Glomerular visceral epithelial cell (primary cell): ENCODE results near the gene DGKI.

Source experiments
- DNase-seq: peaks from one replicate; pipeline ENCODE4 v3.0.0-alpha.2; 2016; ENCODE audit errors: extremely low spot score

The DGKI gene

DNA sequence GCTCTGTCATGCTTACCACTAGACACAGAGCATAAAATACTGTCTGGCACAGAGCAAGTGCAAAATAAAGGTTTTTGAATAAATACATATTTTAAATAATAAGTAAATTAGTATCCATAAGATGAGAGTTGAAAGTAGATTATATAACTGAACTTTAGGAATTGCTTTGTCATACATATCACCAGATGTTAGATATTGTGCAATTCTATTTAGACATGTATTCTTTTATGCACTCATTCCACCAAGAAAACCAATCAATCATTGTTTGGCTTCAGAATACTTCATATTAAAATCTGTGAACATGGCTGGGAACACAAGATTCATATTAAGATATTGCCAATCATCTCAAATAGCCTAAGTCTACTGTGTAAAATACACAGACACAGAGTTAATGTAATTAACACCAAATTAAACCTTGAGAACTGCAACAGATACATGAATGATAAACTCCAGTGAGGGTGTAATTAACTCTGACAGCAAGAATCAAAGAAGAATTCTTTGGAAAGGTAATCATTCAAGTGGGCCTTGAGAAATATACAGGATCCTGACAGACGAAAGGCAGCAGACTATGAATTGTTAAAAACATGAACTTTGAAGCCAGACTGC, 302.2 kb downstream of the DGKI start:
- no peak for DNase-seq

DNA sequence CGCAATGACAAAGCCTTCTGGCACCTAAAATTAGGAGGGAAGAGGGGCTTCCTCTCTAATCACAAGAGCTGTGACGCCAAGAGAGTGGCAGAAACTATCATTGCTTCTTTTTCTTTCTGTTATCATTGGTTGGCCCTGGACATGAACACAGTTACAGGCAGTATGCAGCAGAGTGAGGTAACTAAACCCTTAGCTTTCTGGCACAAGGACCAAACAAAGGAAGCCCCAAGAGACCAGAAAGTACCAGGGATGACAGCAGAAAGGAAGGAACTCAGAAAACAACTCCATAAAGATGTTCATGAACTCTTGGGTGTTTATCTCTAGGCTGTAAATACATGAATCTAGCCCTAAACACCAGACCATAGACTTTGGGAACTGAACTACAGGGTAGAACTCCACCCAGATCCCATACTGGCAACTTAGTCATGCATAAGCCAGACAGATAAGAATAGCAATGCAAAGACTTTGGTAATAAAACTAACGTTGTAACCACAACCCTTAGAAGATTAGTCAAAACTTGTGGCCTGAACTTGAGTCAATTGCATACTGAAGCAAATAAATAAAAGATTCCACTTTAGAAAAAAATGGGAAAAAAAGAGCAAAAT, 307.6 kb downstream of the DGKI start:
- DNase-seq = peak; percentile 67

DNA sequence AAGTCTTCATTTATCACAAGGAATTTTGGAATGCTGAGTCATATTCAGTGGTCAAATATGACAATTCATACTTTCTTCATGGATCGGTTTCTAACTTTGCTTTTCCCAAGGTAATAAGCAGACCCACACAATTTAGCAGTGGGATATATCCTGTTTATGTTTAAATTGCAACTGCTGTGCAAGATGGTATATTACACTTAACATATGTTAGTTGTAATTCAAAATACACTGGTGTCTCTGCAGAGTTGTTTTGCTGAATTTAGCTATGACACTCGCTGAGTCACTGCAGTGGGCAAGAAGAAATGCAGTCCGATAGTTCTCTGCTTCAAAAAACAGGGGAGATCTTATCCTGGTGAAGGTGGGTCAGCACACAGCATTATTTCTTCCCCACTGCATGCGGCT, 308.4 kb downstream of the DGKI start:
- DNase-seq = peak; percentile 52

DNA sequence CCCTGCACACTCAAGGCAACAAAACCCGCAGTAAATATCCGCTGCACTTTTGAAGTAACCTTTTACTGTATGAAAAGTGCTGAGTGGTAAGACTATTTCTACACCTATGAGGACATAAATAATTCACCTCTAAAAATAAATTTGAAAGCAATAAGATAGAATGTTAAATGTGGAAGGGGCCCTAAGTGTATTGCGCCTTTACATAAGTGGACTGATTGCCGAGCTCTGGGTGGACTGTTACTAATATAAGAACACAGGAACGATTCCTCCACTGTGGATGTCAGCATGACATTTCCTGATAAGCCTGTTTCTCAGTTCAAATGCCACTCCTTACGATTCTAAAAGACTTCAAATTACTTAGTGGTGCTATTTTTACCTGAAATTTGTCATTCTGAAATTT, 311.2 kb downstream of the DGKI start:
- DNase-seq = no peak

DNA sequence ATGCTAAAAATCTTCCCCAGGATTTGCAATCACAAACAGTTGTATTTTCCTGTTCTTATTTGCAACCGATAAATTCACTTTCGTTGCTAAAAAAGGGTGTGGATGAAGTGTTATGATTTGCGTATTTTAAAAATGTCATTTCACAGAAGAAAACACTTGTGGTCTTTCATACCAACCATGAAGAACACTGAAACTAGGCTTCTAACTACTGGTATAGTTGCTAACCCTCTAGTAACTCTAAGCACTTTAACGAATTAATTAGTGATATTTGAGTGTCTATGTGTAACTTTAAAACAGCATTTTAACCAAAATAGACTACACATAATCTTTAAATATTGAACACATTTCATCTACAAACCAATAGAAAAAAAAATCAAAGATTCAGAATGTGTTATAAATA, 315.1 kb downstream of the DGKI start:
- DNase-seq = no peak

DNA sequence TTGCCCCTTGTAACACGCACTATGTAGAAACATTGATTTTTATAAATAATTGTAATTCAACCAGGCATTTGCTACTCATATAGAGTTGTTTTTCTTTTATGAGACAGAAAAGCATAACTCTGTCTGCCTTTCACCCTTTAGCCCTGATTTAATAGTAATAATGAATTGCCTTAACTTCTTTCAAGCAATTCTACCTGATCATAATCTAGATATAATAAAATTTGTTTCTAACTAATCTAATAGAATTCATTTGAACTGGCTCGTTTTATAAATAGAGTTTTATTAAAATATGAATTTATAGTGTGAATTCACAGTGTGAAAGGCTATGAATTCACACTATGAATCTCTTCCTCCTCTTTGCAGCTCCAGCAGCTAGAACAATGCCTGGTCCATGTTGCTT, 319.1 kb downstream of the DGKI start:
- no peak for DNase-seq

DNA sequence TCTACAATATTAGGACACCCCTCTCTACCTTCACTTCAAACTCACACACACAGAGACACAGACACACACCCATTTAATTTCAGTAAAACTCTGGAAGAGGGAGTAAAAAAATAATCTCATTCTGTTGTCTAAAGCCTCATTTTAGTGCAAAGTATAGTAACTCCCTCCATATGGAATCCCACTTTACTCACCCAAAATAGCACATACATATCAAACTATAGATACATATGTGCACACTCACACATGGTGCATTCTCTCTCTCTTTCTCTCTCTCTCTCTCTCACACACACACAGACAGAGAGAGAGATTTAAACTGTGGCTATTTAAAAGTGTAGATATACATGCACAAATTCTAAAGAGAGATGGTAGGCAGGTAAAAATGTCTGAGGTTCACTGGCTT, 323.6 kb downstream of the DGKI start:
- no peak for DNase-seq

DNA sequence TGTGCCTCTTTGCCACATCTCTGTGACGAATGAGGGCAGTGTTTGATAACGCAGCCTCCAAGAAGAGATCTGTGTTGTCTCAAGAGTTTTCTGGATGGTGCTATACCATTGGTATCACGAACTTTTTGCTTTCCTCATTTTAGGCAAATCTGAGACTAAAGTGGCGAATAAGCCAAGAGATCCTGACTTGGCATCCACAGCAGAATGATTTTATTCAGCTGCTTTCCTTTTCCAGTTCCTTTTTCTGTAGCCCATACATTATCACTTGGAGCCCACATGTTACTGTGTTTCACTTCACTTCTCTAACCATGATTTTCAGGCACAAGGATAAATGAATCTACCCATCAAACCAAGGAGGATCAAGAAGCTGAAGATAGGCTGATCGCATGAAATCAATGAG, 325.3 kb downstream of the DGKI start:
- DNase-seq = no peak

DNA sequence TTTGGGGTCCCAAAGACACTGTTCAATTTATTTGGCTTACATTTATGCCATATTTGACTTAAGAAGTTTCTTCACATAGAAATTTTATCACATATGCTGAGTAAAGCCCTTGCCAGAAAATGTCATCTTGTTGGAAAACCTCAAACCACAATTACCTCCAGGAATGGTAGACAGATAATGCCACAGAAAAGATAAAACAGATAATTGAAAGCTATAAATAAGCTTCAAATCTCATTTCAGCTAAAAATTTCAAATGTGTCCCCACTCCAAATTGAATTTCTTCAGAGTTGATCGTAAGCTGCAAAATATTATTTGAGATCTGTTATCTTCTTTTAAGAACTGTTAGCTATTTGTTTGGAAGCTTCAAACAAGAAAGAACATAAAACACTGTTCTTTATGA, 326.8 kb downstream of the DGKI start:
- DNase-seq = no peak

DNA sequence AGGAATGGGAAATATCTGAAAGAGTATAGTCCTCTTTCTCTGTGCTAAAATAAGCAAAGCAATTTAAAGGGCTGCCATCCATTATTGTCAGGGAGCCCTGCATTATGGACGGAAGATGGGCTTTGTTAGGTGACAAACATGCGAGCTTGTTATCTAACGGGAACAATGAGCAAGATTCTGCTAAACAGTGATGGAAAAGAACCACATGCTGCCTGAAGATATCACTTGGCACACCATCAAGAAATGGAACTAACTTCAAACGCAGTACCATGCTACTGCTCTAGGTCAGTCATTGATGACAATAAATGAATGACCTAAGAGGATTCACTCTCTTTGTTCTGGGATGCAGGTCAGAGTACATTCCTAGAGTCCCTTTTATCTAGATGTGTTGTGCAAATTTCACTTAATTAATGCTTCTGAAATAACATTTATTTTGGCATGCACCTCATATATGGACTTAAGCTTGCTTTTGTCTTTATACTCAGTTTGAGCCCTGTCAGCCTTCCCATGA, 327.5 kb downstream of the DGKI start:
- DNase-seq = no peak

DNA sequence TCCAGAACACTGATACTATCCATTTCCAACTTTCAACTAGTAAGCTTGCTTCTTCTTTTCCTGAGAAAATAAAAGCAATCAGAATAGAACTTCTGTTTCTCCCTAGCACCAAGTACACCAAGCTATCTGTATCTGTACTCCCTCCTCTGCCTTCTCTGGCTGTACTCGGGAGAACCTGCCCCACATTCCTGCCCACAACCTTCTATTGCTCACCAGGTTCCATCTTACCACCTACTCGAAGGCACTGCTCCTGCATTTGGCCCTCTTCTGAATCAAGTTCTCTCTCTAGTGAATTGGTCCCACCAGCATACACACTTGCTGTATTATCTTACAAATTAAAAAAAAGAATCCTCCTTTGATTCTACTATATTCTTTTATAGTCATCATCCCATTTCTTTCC, 333.7 kb downstream of the DGKI start:
- DNase-seq = no peak

DNA sequence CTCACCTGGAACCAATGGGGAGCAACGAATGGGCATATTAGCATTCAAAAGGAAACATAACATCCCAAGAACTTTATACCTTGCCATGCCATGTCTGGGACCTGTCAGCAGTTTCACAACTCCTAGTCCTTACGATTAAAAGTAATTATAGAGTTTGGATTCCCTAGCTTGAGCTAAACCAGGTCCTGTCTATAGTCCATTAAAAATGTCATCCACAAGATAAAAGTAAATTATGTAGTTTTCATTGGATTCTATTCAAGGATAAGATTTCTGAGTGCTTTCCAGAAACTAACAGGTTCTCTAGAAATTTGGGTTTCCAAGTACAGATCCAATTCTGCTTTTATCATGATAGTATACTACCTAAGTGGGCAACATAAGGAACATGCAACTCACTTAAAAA, 339.7 kb downstream of the DGKI start:
- DNase-seq = no peak

DNA sequence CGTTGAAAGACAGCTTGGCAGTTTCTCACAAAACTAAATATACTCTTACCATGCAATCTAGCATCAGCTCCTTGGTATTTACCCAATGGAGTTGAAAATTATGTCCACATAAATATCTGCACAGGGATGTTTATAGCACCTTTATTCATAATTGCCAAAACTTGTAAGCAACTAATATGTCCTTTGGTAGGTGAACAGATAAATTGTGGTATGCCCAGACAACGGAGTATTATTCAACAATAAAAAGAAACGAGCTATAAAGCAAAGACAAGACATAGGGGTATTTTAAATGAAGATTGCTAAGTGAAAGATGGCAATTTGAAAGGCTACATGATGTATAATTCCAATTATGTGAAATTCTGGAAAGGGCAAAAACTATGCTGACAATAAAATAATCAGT, 340.7 kb downstream of the DGKI start:
- DNase-seq = no peak

DNA sequence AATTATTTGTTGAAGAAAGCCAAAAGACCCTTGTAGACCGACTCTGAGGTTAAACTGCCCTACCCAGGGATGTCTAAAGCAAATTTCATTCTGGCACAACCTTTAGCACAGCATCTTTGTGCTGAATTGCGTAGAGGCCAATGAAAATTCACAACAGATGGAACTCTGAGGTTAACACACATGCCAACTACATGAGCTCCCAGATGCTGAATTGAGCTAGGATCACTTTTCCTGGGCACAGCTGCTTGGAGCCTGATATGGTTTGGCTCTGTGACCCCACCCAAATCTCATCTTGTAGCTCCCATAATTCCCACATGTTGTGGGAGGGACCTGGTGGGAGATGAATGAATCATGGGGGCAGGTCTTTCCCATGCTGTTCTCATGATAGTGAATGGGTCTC, 345.2 kb downstream of the DGKI start:
- no peak for DNase-seq

DNA sequence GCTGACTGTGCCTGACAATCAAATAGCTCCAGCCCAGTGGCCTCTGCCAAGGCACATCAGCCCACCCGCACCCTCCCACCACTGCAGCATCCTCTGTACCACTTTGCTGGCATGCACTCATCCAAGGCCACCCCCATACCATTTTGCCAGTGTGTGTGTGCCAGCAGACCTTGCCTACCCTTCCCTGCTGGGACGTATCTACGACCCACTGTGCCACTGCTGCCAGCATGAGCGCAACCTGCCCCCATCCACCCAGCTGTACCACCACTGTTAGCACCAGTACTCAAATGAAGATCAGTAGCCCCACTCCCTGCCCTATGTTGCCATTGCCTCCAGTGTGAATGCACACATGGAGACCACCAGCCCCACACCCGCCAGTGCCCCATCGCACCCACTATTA, 353.9 kb downstream of the DGKI start:
- no peak for DNase-seq

DNA sequence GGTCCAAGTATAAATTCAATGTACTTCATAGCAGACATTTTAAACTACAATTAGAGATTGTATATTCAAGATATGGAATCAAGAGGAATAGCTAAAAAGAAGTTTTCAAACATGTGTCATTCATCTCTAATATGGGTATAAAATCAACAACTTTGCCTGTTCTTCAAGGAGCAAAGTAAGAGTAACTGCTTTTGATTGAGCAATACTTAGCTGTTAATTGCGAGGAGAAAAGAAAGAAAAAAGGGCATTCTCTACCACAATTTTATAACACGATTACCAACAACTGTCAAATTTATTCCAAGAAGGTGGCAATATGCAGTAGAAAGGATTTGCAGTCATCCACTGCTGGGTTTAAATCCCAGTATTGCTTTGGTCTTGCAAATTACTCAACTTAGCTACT, 356.9 kb downstream of the DGKI start:
- no peak for DNase-seq

DNA sequence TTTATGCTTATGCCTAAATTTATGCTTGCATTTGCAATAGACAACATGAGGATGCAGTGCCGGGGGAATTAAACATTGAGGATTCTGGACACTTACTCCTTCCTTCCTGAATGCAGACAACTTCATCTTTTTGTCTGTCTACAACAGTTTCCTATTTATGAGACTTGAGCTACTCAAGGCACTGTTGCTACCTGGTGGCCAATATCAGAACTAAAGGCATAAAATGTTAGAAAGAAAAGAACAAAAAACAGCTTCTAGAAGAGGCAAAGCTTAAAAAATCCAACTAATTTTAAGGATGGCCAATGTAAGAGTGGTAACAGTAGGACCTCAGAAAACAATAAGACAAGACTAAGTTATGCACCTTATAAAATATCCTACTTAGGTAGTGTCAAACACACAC, 358.7 kb downstream of the DGKI start:
- no peak for DNase-seq

DNA sequence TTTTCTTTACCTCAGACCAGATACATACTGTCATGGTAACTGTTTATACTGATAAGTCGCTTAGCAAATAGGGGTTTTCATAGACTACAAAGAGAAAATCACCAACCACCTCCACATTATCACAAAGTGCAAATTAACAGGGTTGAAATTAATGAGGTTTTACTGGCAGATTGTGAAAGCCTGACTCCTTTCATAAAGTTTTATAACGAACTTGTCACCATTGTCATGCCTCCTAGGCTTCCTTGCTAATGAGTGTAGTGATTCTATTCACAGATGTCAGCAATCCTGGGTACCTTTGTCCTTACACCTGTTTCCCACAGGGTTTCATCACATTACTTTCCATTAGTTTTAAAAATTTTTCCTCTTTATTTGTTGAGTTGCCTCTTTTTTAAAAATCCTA, 361.0 kb downstream of the DGKI start:
- no peak for DNase-seq

DNA sequence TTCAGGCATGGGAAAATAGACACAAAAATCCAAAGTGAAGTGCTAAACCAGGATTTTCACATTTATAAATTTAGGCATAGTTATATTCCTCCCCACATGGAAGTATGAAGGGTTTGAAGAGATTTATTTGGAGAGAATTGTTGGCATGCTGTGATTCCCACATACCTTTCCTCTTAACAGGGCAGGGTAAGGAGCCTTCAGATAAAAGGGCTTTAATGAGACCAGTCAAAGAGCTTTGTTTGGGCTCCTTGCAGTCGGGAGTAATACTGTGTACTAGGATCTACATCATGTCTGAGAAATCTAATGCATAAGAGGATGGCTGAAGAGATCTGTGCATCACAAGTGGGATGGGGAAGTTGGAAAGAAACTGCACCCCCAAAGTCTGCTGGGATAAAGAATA, 362.4 kb downstream of the DGKI start:
- no peak for DNase-seq

DNA sequence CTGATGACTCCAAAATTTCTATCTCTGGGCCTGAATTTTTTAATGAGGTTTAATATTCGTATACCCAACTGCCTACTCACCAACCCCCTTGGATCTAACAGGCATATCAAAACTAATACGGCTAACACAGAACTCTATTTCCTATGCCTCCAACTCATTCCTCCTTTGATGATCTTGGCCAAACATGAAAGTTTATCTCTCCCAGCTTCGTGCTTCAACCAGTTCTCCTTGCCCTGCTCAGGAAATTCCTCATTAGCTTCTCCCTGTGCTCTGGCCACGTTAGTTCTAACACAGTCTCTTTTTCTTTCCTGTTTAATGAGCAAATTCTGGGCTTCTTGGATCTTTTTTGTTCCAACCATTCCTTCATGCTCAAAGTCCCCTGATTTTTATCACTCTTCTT, 364.3 kb downstream of the DGKI start:
- DNase-seq = no peak

DNA sequence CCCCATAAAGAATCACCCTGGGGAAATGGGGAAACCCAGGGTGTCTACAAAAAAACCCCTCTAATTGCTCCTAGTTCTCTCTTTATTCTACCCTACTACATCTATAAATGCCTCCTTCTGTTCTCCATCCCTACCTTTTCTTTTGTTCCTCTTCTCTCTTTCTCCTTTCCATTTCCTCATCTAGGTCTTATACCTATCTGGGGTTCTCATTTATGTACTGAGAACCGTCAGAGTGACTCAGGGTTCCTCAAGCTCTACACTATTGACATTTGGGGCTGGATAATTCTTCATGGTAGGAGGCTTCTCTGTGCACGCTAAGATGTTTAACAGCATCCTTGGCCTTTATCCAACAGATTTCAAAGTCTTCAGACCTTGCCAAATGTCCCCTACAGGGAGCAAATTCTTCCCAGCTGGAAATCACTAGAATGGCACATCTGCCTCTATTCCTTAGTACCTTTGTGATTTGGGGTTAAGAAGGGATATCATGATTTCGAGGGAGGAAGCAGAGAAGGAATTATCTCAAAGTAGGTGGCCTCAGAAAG, 365.9 kb downstream of the DGKI start:
- no peak for DNase-seq

DNA sequence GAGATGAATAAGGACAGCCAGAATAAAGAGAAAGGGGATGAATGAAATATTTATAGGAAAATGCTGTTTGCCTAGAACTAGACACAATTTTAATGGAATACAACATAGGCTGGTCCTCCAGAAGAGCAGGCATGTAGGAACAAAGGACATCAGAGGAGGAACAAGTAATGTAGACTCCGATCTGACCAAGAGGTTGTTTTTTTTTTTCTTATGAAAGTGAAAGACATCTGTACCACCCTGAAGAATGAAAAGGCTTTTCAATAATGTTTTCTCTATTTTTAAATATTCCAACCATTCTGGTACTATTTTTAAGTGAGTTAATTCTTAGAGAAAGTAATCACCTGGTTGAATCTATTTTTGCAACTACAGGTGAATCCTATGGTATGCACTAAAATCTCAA, 366.4 kb downstream of the DGKI start:
- DNase-seq = no peak

DNA sequence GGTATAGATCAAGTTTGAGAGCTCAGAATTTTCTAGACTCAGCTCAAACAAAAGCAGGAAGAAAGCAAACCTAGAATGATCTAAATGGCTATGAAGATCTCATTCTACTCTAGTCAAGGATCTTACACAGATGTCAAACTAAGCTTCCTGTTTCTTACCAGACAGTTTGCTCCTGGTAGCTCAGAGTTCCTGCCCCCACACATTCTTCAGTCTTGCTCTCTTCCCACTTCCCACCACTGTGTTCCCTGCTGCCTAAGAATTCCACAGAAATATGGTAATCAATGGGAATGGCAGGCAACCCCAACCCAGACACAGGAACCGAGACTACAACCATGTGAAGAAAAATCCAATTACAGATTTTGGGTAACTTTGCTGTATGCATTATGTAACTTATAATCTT, 369.8 kb downstream of the DGKI start:
- peak; percentile 2 for DNase-seq

DNA sequence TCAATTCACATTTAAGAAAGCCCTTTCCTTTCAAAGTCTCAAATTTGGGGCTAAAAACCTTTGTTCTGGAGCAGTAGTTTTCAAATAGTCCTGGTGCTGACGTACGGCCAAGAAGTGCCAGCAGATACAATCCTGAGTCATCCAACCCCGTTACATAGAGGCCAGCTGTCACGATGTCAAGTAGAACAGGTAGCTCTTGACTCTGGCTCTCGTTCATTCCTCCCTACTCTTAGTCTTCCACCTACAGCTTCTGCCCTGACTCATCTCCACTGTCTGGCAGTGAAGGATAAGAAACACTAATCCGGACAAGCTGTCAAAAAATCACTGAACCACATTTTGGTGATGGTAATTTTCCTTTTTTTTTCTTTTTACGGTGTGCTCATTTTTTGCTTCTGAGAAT, 370.8 kb downstream of the DGKI start:
- DNase-seq = no peak
